NCI-H69 (cell line): ENCODE data around the gene JARID2.

ENCODE experiments used
- DNase-seq: peaks from one replicate; lab custom pipeline; 2025; lab: John Stamatoyannopoulos, UW

The JARID2 gene

DNA sequence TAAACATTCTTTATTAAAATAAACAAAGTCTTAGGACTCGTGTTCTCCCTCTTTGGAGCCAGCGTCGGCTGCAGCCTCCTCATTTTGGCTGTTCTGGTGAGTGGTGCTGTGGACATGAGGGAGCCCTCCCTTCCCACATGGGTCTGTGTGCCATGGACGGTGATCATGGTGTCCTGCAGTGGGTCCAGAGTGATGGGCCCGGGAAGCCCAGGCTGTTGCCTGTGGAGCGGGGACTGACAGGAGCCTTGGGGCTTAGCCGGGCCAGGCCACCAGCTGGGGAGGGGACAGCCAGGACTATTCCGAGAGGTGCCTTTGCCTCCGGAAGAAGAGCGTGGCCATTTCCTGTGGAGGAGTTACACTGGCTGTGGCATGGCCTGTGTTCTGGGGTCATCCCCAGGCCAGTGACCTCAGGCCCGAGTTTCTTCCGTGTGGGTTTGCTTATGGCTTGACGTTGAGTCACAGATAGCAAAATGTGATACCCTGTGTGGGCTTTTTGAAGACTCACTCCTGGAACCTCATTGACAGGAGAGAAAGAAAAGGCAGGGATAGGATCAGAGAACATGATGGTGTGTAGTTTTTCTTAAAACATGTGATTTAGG, 263.6 kb downstream of the JARID2 start:
- no peak for DNase-seq

DNA sequence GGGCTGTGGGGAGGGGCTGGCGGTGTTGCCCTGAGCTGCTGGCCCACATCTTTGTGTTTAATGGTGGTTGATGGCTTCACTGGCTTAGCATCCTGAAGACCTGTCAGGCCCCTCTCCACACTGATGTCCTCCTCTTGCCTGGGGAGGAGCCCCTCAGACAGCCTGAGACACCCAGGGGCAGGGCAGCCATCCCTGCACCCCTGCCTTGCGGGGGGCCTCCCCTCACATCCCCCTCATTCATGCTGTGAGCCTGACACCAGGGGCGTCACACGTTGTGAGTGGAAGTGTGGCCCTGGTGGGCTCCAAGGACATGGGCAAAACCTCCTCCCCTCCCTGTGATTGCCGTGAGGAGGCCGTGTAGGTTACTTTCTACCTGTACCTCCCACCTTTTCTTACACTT, 264.3 kb downstream of the JARID2 start:
- no peak for DNase-seq

DNA sequence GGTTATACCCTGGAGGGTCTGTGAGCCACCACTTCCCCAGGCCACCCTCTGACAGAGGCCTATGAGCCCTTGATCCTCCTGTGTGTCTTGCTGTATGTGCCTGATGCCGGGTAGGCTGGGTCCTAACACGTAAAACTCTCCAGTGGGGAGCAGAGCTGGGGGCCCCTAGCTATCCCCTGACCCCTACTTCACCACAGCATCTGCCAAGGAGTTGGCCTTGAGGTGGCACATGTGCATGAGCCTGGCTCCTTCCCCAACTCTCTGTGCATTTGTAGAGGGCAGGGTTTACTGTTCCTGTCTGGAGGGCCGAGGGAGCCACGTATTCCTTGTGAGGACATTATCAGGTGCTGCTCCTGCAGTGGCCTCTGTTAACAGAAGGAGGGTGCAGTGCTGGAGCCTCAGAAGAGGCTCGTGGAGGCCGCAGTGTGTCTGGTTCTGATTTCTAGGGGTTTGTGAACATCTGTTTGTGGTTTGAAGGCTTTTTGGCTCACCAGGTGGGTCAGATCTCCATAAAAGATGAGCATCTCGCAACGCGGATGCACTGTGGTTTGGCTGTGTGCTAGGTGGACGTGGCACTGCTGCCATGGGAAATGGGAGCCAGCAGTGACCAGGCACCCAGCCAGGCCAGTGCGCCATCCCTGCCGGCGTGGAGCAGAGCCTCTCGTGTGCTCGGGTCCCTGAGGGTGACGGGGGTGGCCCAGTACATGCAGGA, 264.8 kb downstream of the JARID2 start:
- DNase-seq: no peak

DNA sequence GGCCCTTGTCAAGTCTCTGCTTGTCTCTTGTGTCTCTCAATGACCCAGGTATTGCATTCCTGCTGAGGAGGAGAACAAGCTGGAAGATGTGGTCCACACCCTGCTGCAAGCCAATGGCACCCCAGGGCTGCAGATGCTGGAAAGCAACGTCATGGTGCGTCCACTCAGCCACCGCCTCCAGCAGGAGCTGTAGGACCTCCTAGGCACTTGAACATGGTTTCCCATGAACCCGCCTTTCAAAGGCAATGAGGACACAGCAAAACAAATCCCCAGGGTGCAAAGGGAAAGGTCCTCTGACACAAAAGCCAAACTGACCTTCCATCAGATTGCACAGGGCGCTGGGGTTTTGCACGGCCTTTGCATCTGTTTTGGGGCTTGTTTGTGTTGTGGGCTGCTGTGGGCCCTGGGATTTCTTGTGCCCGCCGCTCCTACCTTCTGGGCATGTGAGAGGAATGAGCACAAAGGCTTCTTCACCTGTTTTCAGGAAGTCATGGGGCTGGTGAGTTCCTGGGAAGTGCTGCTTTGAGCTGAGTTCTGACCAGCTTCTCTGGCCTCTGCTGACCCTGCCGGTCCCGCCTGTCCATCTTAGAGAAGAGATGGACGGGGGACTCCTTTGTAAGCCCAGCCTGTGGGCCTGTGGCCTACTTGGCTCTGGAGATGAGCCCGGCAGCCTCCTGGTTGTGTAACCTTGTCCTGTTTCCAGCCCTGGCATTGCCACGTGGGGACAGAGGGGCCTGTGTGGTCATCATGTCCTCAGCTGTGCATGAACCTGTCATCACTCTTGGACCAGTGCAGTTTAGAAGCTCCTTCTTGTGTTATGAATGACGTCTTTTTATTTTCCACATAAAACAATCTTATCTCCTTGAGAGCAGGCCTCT, 265.6 kb downstream of the JARID2 start:
- DNase-seq: no peak

DNA sequence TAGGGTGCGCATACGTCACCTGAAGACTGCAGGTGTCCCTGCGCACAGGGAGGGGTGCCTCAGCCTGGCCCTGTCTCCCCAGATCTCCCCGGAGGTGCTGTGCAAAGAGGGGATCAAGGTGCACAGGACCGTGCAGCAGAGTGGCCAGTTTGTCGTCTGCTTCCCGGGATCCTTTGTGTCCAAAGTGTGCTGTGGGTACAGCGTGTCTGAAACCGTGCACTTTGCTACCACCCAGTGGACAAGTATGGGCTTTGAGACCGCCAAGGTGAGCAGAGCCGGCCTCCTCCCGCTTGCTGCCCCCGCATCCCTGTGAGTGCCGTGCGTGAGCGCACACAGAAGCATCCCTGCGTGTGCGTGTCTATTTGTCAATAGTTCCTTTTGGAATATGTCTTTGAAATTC, 266.3 kb downstream of the JARID2 start:
- DNase-seq: peak; percentile 42

DNA sequence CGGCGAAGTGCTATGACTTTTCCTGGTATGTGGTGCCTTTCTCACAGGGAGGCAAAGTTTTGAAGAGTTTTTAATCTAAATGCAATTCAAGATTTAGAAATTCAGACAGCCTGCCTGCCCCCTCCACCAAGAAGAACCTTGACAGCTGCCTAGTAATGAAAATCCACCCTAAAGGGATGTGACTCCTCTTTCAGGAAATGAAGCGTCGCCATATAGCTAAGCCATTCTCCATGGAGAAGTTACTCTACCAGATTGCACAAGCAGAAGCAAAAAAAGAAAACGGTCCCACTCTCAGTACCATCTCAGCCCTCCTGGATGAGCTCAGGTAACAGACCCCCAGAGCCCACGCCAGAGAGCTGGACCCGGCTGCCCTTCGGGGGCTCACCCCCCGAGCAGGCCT, 266.9 kb downstream of the JARID2 start:
- no peak for DNase-seq

DNA sequence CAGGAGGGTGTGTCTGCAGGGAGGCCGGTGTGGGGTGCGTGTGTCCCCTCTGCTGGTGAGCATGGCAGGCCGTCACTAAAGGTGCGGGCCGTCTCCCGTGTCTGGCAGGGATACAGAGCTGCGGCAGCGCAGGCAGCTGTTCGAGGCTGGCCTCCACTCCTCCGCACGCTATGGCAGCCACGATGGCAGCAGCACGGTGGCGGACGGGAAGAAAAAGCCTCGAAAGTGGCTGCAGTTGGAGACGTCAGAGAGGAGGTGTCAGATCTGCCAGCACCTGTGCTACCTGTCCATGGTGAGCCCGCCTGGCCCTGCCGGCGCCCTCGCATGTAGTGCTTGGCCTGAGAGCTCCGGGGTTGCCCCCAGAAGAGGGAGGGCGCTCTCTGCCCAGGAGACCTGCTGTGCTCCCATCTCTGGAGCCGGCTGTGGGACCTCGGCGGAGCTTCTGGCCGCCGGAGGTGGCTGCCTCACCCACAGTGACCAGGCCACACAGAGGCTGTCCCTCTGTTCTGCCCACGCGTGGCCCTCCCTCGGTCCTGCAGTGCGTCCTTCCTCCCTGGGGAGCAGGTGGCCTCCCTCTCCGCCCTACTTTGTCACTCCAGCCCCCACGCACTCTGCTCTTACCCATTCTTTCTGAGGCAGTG, 267.4 kb downstream of the JARID2 start:
- no peak for DNase-seq

DNA sequence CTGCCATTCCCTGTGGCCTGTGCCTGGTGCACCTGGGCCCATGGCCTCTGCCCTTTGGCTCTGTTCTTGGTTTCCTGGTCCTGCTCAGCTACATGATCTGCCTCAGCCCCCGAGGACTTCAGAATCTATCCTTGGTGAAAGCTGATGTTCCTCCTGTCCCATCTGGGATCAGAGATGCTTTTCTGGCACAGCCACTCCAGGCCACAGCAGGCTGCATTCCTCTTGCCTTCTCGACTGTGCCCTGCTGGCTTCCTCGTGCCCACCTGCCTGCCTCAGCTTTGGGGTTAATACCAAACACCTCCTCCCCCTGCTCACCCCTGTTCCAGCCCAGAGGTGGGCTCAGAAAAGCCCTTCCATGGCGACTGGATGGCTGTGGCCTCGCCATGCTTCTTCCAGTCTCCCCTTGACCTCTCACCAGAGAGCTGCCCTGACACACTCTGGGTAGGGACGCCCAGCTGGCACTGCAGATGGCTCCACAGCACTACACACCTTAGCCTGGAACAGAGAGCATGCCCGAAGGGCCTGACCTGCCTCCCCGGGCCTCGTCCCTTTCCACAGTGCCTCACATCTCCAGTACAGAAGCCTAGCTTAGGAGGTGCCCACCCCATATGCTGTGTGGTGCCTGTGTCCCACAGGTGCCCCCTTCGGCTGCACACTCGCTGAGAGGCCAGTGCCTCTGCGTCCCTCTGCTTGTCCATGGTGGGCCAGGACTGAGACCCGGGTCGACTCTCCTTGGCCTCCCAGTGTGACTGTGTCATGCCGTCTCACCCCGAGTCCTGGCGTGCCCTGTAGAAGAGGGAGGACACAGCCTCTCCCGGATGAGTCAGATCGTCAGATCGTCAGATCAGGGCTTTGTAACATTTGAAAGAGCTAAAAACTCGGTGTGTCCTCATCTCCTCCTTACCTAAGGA, 268.2 kb downstream of the JARID2 start:
- DNase-seq: no peak

DNA sequence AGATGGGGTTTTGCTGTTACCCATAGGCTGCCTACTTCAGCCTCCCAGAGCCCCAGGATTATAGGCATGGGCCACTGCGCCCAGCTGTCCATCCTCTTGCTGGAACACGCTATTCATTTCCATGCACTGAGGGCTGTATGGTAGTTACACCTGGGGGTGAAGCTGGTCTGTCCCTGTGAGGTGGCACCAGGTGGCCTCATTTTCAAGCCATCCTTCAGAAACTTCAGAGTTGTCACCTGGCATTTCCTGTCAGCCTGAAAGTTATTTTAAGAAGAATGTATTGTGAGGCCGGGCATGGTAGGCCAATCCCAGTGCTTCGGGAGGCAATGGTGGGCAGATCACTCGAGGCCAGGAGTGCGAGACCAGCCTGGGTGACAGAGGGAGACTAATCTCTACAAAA, 269.4 kb downstream of the JARID2 start:
- DNase-seq: no peak

DNA sequence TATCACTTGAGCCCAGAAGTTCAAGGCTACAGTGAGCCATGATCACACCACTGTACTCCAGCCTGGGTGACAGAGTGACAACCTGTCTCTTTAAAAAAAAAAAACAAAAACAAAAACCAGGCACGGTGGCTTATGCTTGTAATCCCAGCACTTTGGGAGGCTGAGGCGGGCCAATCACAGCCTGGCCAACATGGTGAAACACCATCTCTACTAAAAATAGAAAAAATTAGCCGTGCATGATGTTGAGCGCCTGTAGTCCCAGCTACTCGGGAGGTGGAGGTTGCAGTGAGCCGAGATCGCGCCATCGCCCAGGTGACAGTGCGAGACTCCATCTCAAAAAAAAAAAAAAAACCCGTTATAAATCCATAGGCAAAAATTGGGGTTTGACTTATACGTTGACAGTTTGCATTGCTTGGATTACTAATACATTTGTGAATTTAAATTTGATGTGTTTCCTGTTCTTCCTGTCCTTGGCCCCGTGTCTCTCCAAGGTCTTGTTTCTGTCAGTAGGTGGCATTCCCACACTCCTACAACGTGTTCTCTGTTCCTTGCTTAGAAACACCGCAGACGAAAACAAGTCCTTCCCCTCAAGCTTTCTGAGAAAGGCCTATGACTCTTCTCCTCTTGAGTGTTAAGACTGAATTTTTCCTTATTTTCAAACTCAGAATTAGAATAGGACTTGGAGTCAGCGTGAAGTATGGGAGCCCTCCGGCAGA, 269.9 kb downstream of the JARID2 start:
- no peak for DNase-seq

DNA sequence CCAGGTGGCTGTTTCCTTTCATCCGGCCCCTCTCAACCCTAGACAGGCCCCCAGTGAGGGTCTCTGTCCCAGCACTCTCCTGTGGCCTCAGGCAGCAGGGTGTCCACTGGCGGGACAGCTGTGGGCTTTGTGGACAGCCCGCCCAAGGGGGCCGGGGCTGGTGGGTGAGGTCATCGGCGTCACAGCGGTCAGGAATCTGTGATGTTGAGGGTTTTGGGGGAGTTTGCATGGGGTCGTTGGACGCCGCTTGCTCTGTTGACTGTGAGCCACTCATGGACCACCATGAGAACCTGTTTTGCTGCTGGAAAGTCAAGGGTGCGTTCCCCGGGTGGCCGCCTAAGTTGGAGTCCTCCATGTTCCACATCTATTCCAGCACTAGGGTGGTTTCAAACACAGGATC, 270.5 kb downstream of the JARID2 start:
- no peak for DNase-seq

DNA sequence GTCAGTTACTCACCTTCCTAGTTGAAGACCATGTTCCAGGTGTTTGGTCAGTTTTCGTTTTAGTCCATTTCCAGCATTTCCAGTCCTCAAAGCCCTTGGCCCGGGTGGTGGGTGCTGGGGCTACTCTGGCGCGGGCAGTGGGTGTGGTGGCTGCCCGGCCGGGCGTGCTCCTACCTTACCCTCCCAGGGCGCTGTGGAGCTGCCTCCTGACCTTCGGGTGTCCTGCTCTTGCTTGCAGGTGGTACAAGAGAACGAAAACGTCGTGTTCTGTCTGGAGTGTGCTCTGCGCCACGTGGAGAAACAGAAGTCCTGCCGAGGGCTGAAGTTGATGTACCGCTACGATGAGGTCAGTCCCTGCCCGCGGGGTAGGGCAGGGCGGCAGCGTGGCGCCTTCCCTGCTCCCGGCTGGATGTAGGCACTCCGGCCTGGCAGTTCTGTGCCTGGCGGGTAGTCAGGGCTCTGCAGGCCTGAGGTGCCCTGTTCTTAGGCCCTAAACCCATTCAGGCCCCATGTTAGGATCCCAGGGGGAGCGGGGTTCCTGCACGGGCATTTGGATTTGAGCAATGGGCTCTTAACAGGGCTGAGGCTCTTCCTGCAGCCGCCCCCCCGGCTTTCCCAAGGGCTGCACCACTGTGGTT, 271.2 kb downstream of the JARID2 start:
- DNase-seq: no peak

DNA sequence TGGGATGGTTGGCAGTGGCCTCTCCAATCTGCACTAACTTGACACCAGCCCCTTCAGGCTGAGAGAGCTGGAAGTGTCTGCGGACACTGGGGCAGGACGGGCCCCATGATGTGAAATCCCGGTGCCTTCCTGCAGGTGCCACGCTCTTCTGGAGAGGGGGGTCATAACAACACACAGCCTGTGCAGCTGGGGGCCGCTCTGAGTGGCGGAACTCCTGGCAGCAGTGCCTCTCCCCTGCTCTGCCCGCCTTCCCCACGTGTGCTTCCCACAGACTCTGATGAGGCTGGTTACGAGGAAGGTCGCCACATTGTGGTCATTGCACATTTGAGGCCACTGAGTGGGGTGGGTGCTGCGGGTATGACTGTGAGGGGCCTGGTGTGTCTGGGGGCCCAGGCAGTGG, 271.7 kb downstream of the JARID2 start:
- DNase-seq: no peak

DNA sequence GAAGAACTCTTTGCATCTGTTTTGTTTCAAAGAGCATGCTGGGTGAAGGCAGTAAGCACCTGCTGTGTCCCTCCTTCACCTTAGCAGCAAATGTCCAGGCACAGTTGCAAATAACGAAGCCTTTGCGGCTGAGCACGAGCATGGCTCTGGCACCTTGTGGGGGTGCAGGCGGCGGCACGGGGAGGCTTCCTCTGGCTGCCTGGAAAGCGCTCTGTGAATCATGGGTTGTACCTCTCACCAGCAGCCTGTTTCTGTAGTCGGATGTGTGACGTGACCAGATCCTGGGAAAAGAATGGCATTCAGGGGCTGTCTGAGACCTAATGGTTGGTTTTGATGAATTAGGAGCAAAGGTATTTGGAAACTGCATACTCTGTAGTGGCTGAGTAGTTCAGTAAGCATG, 272.2 kb downstream of the JARID2 start:
- DNase-seq: no peak

DNA sequence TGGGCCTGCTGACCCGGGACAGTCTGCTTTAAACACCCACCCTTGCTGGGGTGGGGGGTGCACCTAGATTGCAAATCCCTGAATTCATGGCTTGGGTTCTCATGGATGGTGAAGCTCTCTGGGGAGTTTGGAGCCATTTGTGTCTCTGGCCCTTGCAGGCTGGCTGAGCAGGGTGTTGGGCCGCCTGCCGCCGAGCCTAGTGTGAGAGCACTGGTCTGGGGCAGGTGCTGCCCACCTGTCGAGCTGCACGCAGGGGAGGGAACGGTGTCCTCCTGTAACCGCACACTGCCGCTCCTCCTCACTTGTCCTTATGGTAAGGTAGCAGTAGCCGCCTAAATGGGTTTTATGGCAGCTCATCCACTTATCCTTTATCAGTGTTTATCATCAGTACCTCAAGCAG, 273.0 kb downstream of the JARID2 start:
- DNase-seq: no peak

DNA sequence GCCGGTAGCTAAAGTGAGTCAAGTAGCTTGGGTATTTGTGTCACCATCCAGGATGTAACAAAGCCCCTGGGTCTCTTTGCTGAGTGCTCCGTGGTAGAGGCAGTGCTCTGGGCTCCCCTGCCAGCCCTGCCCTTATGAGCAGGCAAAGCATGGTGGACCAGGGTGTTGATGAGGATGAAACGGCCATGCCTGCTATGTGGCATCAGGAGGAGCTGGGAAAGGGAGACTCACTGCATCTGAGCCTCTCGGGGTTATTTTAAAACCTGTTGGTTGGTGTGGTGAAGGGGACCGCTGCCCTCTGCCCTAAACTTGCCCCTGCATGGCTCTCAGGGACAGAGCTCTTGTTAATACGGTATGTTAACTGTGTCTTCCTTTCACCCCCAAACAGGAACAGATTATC, 273.8 kb downstream of the JARID2 start:
- DNase-seq: no peak

DNA sequence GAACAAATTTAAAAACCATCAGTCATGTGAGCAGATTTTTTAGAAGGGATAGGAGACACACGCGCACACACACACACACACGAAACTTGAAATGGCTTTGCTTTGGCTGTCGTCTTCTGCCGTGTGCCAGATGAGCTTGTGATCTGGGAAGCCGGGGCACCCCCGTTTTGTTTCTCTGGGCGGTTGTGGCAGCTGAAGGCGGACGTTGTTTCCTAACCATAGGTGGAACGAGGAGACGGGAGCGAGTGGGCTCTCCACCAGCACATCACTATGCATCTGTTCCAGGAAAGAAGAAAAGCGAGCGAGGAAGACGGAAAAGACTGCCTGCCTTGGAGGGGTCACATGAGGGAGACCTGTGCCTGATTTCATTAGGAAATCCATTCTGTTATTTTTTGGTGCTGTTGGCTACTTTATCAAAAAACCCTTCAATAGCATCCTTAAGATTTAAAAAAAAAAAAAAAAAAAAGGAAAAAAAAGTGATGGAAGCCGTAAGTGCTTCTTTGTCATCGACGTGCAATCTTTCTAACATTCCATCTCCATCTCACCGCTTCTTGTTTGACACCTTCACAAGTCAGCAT, 274.8 kb downstream of the JARID2 start:
- DNase-seq: no peak

DNA sequence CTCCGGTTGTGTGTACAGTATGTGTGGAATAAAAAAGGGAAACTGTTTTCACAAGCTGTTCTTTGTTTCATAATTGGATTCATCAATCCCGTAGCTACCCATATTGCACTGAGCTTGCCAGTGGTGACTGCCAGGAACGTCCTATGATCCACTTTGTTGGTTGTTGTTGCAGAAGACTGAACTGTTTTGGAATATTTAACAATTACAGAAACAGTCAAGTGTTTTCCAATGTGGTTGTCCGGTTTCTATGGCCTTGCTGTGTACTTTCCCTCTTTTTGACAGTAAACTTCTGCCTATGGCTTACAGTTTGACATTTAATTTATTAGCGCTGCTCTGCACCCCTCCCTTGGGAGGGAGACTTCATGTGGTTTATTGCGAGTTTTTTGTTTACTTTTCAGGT, 275.7 kb downstream of the JARID2 start:
- DNase-seq: no peak

DNA sequence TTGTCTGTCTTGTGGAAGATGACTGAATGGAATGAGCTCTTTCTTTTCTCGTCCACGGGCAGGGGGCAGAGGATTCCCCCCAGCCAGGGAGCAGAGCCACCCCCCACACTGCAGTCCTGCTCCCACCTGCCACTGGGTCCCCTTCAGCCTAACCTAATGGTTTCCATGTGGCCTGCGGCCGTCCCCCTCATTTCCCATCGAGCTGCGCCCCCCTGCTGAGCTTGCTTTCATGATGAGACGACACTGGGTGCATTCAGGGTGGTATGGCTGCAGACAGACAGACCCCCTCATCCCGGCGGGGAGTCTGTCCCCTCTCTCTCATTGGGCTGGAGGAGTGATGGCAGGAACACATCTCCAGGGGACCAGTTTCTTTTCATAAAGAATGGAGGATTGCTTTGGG, 276.2 kb downstream of the JARID2 start:
- DNase-seq: no peak

DNA sequence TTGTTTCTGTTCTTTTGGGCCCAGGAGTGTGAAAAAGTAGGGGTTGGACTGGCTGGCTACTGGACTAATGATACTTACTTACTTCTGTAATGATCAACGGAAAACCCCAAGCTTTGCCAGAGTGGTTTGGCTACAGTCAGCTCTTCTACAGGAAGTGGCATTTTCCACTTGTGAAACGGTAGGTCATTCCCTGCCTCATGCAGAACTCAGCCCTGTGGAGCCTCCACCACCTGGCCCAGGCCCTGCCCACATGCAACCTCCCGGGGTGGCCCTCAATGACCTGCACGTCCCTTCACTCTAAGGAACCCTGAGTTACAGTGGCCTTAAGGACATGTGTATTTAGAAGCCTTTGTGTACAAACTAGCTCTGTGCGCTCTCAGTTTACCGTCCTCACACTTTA, 276.6 kb downstream of the JARID2 start:
- no peak for DNase-seq
